GM18499 (cell line): Measurements from ENCODE around the gene HNRNPLL.
A peak's percentile ranks its signal among the peaks of the same experiment; 100 is the strongest.
"Not testable (repeated sequence)": the region's sequence is repeated elsewhere in the genome, so short reads cannot be mapped to it uniquely, and the experiment has no call there.

Experiments used
- ATAC-seq: cut with Tn5 transposase; IDR thresholded peaks from one replicate; pipeline ENCODE4 v1.9.1; 2021; ENCODE audit warnings: moderate number of reproducible peaks; ENCODE audit not compliant: insufficient read depth, unreplicated experiment

Gene HNRNPLL

GRCh38 chr2:38602732-38603401, at the start of gene HNRNPLL:
Gene HNRNPLL (minus strand): TSS chr2:38602928. CDS start chr2:38602626, 302 bp downstream.
- ATAC-seq, result no peak

GRCh38 chr2:38650717-38651116, 48.0 kb upstream of the HNRNPLL start:
- no peak for ATAC-seq

- no peak for ATAC-seq
Measured at GRCh38 chr2:38650012-38650411, 47.3 kb upstream of the HNRNPLL start.

- no peak for ATAC-seq
Measured at GRCh38 chr2:38649176-38649728, 46.5 kb upstream of the HNRNPLL start.

- no peak for ATAC-seq
Measured at GRCh38 chr2:38648107-38648761, 45.5 kb upstream of the HNRNPLL start.

GRCh38 chr2:38643683-38644511, 41.2 kb upstream of the HNRNPLL start:
- not testable (repeated sequence) for ATAC-seq

- no peak for ATAC-seq
Measured at GRCh38 chr2:38643021-38643671, 40.4 kb upstream of the HNRNPLL start.

GRCh38 chr2:38642373-38643017, 39.8 kb upstream of the HNRNPLL start:
- ATAC-seq, result not testable (repeated sequence)

GRCh38 chr2:38636069-38636468, 33.3 kb upstream of the HNRNPLL start:
- ATAC-seq, result no peak

GRCh38 chr2:38635139-38635538, 32.4 kb upstream of the HNRNPLL start:
- no peak for ATAC-seq

- ATAC-seq, result peak; percentile 83
Measured at GRCh38 chr2:38634684-38635083, 32.0 kb upstream of the HNRNPLL start.

GRCh38 chr2:38633895-38634294, 31.2 kb upstream of the HNRNPLL start:
- ATAC-seq, result no peak

GRCh38 chr2:38632980-38633379, 30.3 kb upstream of the HNRNPLL start:
- ATAC-seq, result no peak

GRCh38 chr2:38631976-38632375, 29.2 kb upstream of the HNRNPLL start:
- ATAC-seq, result no peak

GRCh38 chr2:38629684-38630083, 27.0 kb upstream of the HNRNPLL start:
- ATAC-seq, result no peak

GRCh38 chr2:38627391-38627790, 24.7 kb upstream of the HNRNPLL start:
- ATAC-seq, result no peak

GRCh38 chr2:38626326-38627035, 23.8 kb upstream of the HNRNPLL start:
- no peak for ATAC-seq

- no peak for ATAC-seq
Measured at GRCh38 chr2:38622210-38622609, 19.5 kb upstream of the HNRNPLL start.

- ATAC-seq, result no peak
Measured at GRCh38 chr2:38621018-38621417, 18.3 kb upstream of the HNRNPLL start.
